Measurements from ENCODE around the gene GLI2. TPM values are rescaled to one million over a fixed set of nuclear protein-coding genes. Genes with fewer than 3 reads are reported as not detected.

GLI2 gene
- total RNA-seq, 2 experiments from 2014 or later: not detected

DNA sequence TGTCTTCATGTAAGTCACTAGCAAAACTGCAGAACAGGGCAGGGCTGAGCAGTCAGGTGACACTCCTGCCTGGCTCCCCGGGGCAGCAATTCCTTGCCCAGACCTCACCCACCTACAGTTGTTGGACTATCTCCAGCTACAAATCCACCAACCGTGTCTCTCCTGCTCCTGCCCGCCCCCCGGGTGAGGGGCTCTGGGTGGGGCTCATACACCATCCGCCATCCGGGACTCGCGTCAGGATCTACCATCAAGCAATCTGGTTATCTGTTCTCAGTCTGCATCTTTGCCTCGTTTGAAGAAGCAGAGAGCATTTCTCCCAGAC lies 13.5 kb upstream of the GLI2 start:
- H3K27me3 Mint-ChIP-seq: no peaks in the 10 kb centered on the region
- no peak overlapping the region for H3K27ac Mint-ChIP-seq
- DNase-seq: no peak
- intact Hi-C loops (cut with micrococcal nuclease): no loop called here
- TF ChIP-seq CTCF (IDR thresholded peaks at IDR 0.05): no peak
- peaks cover 3% of the 10 kb centered on the region for H3K9me3 Mint-ChIP-seq
- no peaks in the 10 kb centered on the region for H3K36me3 Mint-ChIP-seq (ENCODE audit: low read depth)
- POLR2A ChIA-PET: no interaction called here
- CTCF ChIA-PET: no interaction called here
- ATAC-seq: no peak
- no peaks in the 10 kb centered on the region for H3K4me1 Mint-ChIP-seq (ENCODE audit: low read depth)
- H3K4me3 Mint-ChIP-seq: no peak overlapping the region

- POLR2A ChIA-PET: no interaction called here
- intact Hi-C loops (cut with micrococcal nuclease): no loop called here
- ATAC-seq: no peak
Observed at GRCh38 chr2:120722568-120723421, 12.9 kb upstream of the GLI2 start.

GRCh38 chr2:120726245-120726644 lies 9.4 kb upstream of the GLI2 start:
- H3K4me1 Mint-ChIP-seq (ENCODE audit: low read depth): no peaks in the 10 kb centered on the region
- H3K9me3 Mint-ChIP-seq: peaks cover 3% of the 10 kb centered on the region
- no peak overlapping the region for H3K4me3 Mint-ChIP-seq
- no peak overlapping the region for H3K27ac Mint-ChIP-seq
- H3K36me3 Mint-ChIP-seq (ENCODE audit: low read depth): no peaks in the 10 kb centered on the region
- ChIA-PET POLR2A (no interaction called here), CTCF (no interaction called here)
- H3K27me3 Mint-ChIP-seq: peaks cover 1% of the 10 kb centered on the region
- ATAC-seq: no peak
- intact Hi-C loops (cut with micrococcal nuclease): no loop called here
- TF ChIP-seq CTCF (IDR thresholded peaks at IDR 0.05): no peak
- DNase-seq: no peak

More at GRCh38 chr2:120722568-120723421, 12.9 kb upstream of the GLI2 start:
- CTCF ChIA-PET: no interaction called here
- TF ChIP-seq CTCF (IDR thresholded peaks at IDR 0.05): no peak
- no peak overlapping the region for H3K27ac Mint-ChIP-seq
- no peak for DNase-seq
- no peaks in the 10 kb centered on the region for H3K4me1 Mint-ChIP-seq (ENCODE audit: low read depth)
- peaks cover 3% of the 10 kb centered on the region for H3K9me3 Mint-ChIP-seq
- H3K4me3 Mint-ChIP-seq: no peak overlapping the region
- H3K36me3 Mint-ChIP-seq (ENCODE audit: low read depth): no peaks in the 10 kb centered on the region
- H3K27me3 Mint-ChIP-seq: no peaks in the 10 kb centered on the region

DNA sequence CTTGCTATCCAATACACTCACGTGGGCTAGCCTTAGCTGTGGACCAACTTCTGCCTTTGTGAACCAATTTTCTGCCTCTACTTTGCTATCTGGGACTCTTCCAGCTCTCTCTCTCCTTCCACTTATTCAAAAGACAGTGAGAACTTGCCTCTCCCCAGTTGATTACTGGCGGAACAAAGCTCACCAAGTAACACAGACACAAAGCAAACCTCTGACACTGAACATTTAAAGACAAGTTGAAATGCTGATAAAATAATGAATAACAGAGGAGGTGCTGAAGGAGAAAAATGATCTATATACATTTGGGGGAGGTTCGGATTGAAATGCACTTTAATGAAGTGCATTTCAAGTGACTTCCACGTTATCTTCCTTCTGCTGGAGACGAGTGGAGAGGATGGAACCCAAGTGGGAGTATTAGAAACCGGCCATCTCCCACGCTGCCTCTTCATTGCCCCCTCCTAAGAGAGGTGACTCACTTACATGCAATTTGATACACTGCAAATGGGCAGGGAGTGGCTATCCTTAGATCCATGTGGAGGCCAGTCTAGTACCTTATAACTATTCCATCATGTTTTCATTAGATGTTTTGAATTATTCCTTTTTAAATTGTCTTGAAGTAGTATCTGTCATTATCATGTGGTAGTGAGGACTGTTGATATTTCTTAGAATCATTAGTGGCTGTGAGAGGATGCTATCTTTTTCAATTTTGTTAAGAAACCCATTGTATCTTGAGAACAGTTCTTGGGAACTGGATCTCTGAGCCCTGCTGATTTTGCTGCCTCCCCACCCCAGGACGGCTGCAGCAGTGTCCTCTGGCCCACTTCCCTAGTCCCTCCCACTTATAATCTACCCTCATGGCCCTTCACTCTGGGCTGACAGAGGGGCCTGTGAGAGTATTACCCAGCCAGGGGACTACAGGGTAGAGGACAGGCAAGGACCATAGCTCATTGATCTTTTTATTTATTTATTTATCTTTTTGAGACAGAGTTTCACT lies 6.0 kb upstream of the GLI2 start:
- ATAC-seq: no peak
- DNase-seq: no peak
- no peaks in the 10 kb centered on the region for H3K36me3 Mint-ChIP-seq (ENCODE audit: low read depth)
- H3K9me3 Mint-ChIP-seq: peaks cover 1% of the 10 kb centered on the region
- peaks cover 16% of the 10 kb centered on the region for H3K27me3 Mint-ChIP-seq
- no peak overlapping the region for H3K27ac Mint-ChIP-seq
- TF ChIP-seq CTCF (IDR thresholded peaks at IDR 0.05): no peak
- intact Hi-C loops (cut with micrococcal nuclease): no loop called here
- H3K4me3 Mint-ChIP-seq: no peak overlapping the region
- ChIA-PET POLR2A (no interaction called here), CTCF (no interaction called here)
- no peaks in the 10 kb centered on the region for H3K4me1 Mint-ChIP-seq (ENCODE audit: low read depth)

DNA sequence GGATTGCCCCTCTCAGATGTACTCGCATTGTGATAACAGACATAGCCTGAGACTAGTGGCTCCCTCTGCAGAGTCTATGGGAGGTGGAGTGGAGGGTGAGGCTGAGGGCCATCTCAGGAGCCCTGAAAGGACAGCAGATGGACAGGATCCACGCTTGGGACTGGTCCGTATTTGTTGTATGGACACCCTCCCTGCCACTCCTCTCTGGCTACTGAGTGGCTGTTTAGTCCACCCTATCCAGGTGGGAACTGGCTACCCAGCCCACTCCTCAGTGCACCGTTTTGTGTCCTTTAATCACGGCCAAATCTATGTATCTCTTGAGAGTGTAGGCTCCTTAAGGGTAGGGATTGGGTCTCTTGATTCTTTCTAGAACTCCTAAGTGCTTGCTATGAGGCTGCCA lies 4.5 kb upstream of the GLI2 start:
- Mint-ChIP-seq H3K36me3 (ENCODE audit: low read depth) (no peaks in the 10 kb centered on the region), H3K4me1 (ENCODE audit: low read depth) (no peaks in the 10 kb centered on the region), H3K27me3 (peaks cover 18% of the 10 kb centered on the region), H3K9me3 (peaks cover 1% of the 10 kb centered on the region), H3K27ac (no peak overlapping the region), H3K4me3 (no peak overlapping the region)
- TF ChIP-seq CTCF (IDR thresholded peaks at IDR 0.05): no peak
- ATAC-seq (no peak), DNase-seq (no peak)
- ChIA-PET CTCF (no interaction called here), POLR2A (no interaction called here)
- intact Hi-C loops (cut with micrococcal nuclease): no loop called here
